GM12801 (cell line): ENCODE measurements around the gene DLX4.

Experiments
- CTCF ChIP-seq: IDR thresholded peaks from one replicate; pipeline ENCODE4 v1.5.1; 2011; ENCODE audit warnings: control low read depth; ENCODE audit not compliant: insufficient read length; ENCODE audit errors: extremely low read depth

The DLX4 gene

GRCh38 chr17:49977463-49978389, 8.7 kb downstream of the DLX4 start:
- TF ChIP-seq CTCF = no peak

- no peak for TF ChIP-seq CTCF
These were observed 9.5 kb downstream of the DLX4 start for GRCh38 chr17:49978501-49978900.

- no peak for TF ChIP-seq CTCF
These were observed 10.9 kb downstream of the DLX4 start for GRCh38 chr17:49979748-49980479.

GRCh38 chr17:49980703-49981197, 11.8 kb downstream of the DLX4 start:
- no peak for TF ChIP-seq CTCF

GRCh38 chr17:49984283-49984682, 15.3 kb downstream of the DLX4 start:
- TF ChIP-seq CTCF = no peak

- no peak for TF ChIP-seq CTCF
These were observed 15.8 kb downstream of the DLX4 start for GRCh38 chr17:49984776-49985175.

- no peak for TF ChIP-seq CTCF
These were observed 16.5 kb downstream of the DLX4 start for GRCh38 chr17:49985310-49985990.
